Mammary epithelial cell (primary cell): ENCODE data around the gene TM2D3.

Experiments
- CTCF ChIP-seq, 2 donors: IDR thresholded peaks in 1 of 2; conservative IDR thresholded peaks in 1 of 2; 2 replicates each; pipeline ENCODE4 v1.5.1; 2011 to 2012; ENCODE audit warnings: inconsistent platforms in 2 of 2, low read length in 2 of 2, mild to moderate bottlenecking in 2 of 2, control low read depth in 1 of 2, low read depth in 1 of 2; ENCODE audit not compliant: insufficient read depth in 1 of 2; ENCODE audit errors: extremely low read depth in 1 of 2
- EZH2 ChIP-seq: IDR thresholded peaks from 2 replicates; pipeline ENCODE4 v1.6.1; 2012; ENCODE audit warnings: low read length, inconsistent platforms, borderline replicate concordance

- TF ChIP-seq CTCF (conservative IDR thresholded peaks at IDR 0.05 in 1 of 2, IDR thresholded peaks at IDR 0.05 in 1 of 2; ENCODE audit: extremely low read depth in 1 of 2, insufficient read depth in 1 of 2, low read depth in 1 of 2, low read length in 2 of 2) (no peak), EZH2 (no peak)
Observed at GRCh38 chr15:101652786-101653430, 727 bp upstream of the TM2D3 start.
